ENCODE measurements around the gene METAP1.
A peak's percentile ranks its signal among the peaks of the same experiment; 100 is the strongest.
"Not testable (repeated sequence)": the region's sequence is repeated elsewhere in the genome, so short reads cannot be mapped to it uniquely, and the experiment has no call there.

The METAP1 gene

DNA sequence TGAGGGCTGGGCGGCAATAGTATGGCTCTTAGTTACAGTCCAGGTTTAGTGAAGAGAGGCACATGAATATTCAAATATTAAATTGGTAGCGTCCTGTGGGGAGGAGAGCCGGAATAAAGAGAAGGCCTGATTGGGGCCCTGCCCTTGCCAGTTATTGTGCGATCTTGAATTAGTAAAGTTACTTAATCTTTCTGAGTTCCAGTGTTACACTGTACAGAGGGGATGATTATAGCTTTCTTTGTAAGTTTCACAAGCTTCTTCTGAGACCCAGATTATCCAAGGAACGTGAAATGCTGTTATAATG lies 1.2 kb downstream of the METAP1 start:
- FAIRE-seq, result no peak
- DNase-seq (ENCODE audit: low spot score), result no peak

GRCh38 chr4:98997166-98997565 lies 1.6 kb downstream of the METAP1 start:
- FAIRE-seq (no peak), DNase-seq (ENCODE audit: low spot score) (no peak)

- no peak for FAIRE-seq
- no peak for DNase-seq (ENCODE audit: low spot score)
These were observed 3.0 kb downstream of the METAP1 start for GRCh38 chr4:98998551-98998950.

- no peak for DNase-seq (ENCODE audit: low spot score)
- FAIRE-seq, result no peak
These were observed 6.8 kb downstream of the METAP1 start for GRCh38 chr4:99002279-99002678.

- FAIRE-seq, result no peak
These were observed 12.5 kb downstream of the METAP1 start for GRCh38 chr4:99008051-99008450.

GRCh38 chr4:99011910-99012309 lies 16.4 kb downstream of the METAP1 start:
- no peak for DNase-seq (ENCODE audit: low spot score)
- no peak for FAIRE-seq

More at GRCh38 chr4:99008051-99008450, 12.5 kb downstream of the METAP1 start:
- DNase-seq (ENCODE audit: low spot score), result no peak

DNA sequence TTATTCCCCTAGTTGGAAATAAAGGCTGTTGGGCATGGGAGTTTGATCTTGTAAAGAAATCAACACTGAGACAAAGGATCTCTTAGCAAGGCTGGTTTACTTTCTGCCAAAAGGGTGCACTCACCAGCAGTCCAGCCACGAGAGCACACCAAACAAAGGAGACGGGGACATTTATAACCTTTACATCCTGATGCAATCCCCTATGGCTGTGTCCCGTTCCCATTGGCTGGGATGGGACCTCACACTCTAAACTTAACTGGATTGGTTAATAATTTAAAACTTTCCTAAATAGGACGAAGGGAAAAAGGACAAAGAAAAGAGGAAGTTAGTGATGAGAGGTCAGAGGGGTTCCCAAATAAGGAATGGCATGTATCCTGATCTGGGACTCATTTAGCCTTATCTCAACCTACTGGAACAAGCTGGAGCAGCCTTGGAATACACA lies 17.9 kb downstream of the METAP1 start:
- no peak for DNase-seq (ENCODE audit: low spot score)

GRCh38 chr4:99013884-99014523 lies 18.5 kb downstream of the METAP1 start:
- DNase-seq (ENCODE audit: low spot score) (no peak), FAIRE-seq (no peak)

More for the DNA sequence above, 17.9 kb downstream of the METAP1 start:
- FAIRE-seq, result no peak

DNA sequence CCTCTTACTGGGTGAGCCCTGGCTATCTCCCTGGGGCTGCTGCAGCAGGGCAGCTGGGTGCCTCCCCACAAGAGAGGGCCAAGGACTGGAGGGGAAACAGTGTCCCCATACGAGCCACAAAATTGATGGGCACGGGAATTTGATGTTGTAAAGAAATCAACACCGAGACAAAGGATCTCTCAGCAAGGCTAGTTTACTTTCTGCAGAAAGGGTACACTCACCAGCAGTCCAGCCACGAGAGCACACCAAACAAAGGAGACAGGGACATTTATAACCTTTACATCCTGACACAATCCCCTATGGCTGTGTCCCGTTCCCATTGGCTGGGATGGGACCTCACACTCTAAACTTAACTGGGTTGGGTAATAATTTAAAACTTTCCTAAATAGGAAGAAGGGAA lies 25.9 kb downstream of the METAP1 start:
- DNase-seq (ENCODE audit: low spot score), result no peak
- FAIRE-seq, result no peak

GRCh38 chr4:99022566-99022965 lies 27.0 kb downstream of the METAP1 start:
- no peak for FAIRE-seq
- no peak for DNase-seq (ENCODE audit: low spot score)

DNA sequence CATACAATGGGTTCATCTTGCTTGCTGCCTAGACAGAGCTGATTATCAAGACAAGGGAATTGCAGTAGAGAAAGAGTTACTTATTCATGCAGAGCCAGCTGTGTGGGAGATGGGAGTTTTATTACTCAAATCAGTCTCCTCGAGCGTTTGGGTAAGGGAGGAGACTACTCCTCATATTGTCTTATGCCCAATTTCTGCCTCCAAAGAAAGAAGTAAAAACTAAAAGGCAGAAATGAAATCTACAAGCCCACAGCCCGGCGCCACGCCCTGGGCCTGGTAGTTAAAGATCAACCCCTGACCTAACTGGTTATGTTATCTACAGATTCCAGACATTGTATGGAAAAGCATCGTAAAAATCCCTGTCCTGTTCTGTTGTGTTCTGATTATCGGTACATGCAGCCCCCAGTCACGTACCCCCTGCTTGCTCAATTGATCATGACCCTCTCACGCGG lies 28.3 kb downstream of the METAP1 start:
- not testable (repeated sequence) for DNase-seq (ENCODE audit: low spot score); FAIRE-seq

GRCh38 chr4:99024481-99025275 lies 29.2 kb downstream of the METAP1 start:
- DNase-seq (ENCODE audit: low spot score) (no peak), FAIRE-seq (no peak)

- DNase-seq (ENCODE audit: low spot score) (no peak), FAIRE-seq (no peak)
These were observed 30.0 kb downstream of the METAP1 start for GRCh38 chr4:99025506-99025905.

DNA sequence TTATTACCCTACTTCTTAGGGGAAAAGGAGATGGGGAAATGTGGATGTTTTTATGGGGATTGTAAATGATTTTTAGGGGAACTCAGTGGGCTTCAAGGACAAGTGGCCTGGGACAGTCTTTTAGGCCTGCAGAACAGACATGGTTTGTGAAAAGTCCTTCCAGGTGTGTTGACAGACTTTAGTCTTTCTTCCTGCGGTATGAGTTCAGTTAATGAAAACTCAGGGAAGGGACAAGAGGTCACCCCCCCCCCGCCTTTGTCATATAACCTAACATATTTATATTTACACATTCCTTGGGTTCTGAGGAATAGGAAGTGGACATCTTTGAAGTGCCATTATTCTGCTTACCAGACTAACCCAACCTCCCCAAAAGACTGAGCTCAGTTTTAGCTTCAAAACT lies 31.8 kb downstream of the METAP1 start:
- DNase-seq (ENCODE audit: low spot score) (no peak), FAIRE-seq (no peak)

GRCh38 chr4:99028187-99028586 lies 32.7 kb downstream of the METAP1 start:
- FAIRE-seq, result peak; percentile 88
- DNase-seq (ENCODE audit: low spot score), result peak; percentile 59

- FAIRE-seq (peak; percentile 2), DNase-seq (ENCODE audit: low spot score) (peak; percentile 11)
These were observed 33.7 kb downstream of the METAP1 start for GRCh38 chr4:99029018-99029735.

DNA sequence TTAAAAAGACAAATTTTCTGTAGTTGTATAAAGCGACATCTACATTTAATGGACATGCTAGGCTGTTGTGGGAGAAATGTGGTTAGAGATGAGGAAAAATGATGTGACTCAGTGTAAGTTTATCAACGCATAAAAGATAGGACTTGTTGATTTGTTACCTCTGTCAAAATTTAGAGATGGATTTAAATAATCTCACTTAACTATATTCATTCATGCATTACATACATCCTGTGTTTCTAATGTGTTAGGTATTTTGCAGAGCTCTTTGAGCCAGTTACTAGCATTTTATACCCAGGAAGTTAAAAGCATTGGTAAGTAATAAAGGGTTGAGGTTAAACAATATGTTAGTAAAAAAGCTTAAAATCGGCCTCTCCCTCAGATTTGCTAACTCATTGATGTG lies 34.3 kb downstream of the METAP1 start:
- FAIRE-seq, result peak; percentile 85

GRCh38 chr4:99033956-99034355 lies 38.4 kb downstream of the METAP1 start:
- DNase-seq (ENCODE audit: low spot score) (no peak), FAIRE-seq (no peak)

More for the DNA sequence above, 34.3 kb downstream of the METAP1 start:
- peak; percentile 30 for DNase-seq (ENCODE audit: low spot score)

DNA sequence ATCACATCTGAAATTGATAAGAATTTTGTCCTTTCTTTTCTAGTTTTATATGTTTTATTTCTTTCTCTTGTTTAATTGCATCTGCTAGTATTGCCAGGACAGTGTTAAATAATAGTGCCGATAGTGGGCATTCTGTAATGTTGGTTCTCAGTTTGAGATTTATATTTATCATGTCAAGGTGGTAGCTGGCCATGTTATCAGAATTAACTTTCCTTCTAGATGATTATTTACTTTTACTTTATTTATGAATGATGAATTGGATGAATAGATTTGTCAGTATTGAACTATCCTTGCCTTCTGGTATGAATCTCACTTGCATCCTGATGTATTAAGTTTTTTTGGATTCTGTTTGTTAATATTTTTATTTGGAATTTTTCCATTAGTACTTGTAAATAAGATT lies 42.7 kb downstream of the METAP1 start:
- no peak for FAIRE-seq
- DNase-seq (ENCODE audit: low spot score), result no peak

DNA sequence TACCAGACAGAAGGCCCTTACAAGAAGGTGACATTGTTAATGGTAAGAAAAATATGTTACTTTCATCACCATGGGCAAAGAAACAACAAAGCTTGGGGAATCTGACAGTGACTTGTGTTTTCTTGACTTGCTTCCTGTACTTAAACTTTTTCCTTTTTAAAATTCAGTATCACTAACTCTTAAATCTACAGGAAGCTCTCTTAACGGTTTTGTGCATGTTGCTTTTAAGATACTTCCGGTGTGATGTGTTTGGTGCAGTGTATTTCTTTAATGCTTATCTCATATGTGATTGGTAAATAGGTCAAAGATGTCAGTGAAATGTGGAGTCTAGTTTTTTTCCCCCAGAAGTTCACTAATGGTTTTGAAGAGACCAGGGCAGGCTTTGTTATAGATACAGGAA lies 47.8 kb downstream of the METAP1 start:
- DNase-seq (ENCODE audit: low spot score), result no peak
- no peak for FAIRE-seq

DNA sequence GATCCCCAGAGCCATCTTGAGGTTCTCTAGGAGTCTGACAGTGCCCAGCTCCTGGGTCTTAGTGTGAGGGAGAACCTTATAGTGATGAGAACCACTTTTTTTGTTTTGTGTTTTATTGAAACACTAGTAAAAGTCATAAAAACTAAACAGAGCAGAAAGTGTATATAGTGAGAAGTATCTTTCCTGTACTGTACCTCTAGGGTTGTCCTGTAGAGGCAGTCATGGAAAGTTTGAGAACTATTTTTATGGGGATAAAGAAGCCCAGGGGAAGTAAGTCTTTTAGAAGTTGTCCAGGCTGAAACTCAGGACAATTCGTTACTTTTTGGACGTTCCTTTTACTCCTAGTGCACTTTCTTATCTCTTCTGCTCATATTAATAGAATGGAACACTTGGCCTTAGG lies 52.2 kb downstream of the METAP1 start:
- FAIRE-seq (no peak), DNase-seq (ENCODE audit: low spot score) (no peak)

GRCh38 chr4:99052902-99053301 lies 57.4 kb downstream of the METAP1 start:
- FAIRE-seq (no peak), DNase-seq (ENCODE audit: low spot score) (no peak)
